Measurements from ENCODE around the gene ANKFY1.

DNA sequence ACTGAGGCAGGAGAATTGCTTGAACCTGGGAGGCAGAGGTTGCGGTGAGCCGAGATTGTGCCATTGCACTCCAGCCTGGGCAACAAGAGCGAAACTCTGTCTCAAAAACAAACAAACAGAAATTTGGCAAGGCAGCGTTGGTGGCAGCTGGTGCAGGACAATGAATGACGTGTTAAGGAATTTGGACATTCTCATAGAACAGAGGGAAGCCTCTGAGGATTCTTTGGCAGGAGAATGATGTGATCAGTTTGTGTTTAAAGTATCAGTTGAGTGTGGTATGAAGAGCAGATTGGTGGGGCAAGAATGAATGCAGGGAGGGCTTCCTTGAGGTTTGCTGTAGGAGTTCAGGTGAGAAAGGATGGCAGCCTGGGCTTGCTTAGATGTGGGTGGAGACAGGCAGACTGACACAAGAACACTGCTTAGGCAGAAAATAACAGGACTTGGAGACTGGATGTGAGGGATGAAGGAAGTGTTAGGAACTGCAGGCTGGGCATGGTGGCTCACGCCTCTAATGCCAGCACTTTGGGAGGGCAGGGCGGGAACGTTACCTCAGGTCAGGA is 115.9 kb downstream of the ANKFY1 start:
- TF ChIP-seq, protein P1, sequence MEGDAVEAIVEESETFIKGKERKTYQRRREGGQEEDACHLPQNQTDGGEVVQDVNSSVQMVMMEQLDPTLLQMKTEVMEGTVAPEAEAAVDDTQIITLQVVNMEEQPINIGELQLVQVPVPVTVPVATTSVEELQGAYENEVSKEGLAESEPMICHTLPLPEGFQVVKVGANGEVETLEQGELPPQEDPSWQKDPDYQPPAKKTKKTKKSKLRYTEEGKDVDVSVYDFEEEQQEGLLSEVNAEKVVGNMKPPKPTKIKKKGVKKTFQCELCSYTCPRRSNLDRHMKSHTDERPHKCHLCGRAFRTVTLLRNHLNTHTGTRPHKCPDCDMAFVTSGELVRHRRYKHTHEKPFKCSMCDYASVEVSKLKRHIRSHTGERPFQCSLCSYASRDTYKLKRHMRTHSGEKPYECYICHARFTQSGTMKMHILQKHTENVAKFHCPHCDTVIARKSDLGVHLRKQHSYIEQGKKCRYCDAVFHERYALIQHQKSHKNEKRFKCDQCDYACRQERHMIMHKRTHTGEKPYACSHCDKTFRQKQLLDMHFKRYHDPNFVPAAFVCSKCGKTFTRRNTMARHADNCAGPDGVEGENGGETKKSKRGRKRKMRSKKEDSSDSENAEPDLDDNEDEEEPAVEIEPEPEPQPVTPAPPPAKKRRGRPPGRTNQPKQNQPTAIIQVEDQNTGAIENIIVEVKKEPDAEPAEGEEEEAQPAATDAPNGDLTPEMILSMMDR (IDR thresholded peaks at IDR 0.05) = no peak
- no peak for TF ChIP-seq POLR2A (IDR thresholded peaks at IDR 0.05)
- no peak for TF ChIP-seq EP300 (IDR thresholded peaks at IDR 0.05; ENCODE audit: low read depth)
